NCI-H526 (cell line): Measurements from ENCODE around the gene GFRA1.
A peak's percentile ranks its signal among the peaks of the same experiment; 100 is the strongest.

Experiments
- DNase-seq, 2 experiments: peaks; one replicate each; lab custom pipeline; 2025; lab: John Stamatoyannopoulos, UW

GFRA1 gene

GRCh38 chr10:116272440-116273283 is at the start of gene GFRA1:
GFRA1 (minus strand) TSS chr10:116273206; CDS start chr10:116272029, 1,177 bp downstream.
- no peak for DNase-seq

GRCh38 chr10:116316503-116316902 is 43.5 kb upstream of the GFRA1 start:
- DNase-seq, result no peak

- DNase-seq, result no peak
Observed at GRCh38 chr10:116312548-116312947, 39.5 kb upstream of the GFRA1 start.

GRCh38 chr10:116311706-116312490 is 38.9 kb upstream of the GFRA1 start:
- no peak for DNase-seq

- DNase-seq, result no peak
Observed at GRCh38 chr10:116311016-116311415, 38.0 kb upstream of the GFRA1 start.

GRCh38 chr10:116307455-116307854 is 34.4 kb upstream of the GFRA1 start:
- no peak for DNase-seq

GRCh38 chr10:116306847-116307246 is 33.8 kb upstream of the GFRA1 start:
- no peak for DNase-seq

- DNase-seq, result no peak
Observed at GRCh38 chr10:116304923-116305322, 31.9 kb upstream of the GFRA1 start.

GRCh38 chr10:116300542-116300941 is 27.5 kb upstream of the GFRA1 start:
- no peak for DNase-seq

GRCh38 chr10:116298586-116298985 is 25.6 kb upstream of the GFRA1 start:
- no peak for DNase-seq

- no peak for DNase-seq
Observed at GRCh38 chr10:116296291-116296721, 23.3 kb upstream of the GFRA1 start.

- no peak for DNase-seq
Observed at GRCh38 chr10:116292493-116292892, 19.5 kb upstream of the GFRA1 start.

- DNase-seq, result no peak
Observed at GRCh38 chr10:116289652-116290051, 16.6 kb upstream of the GFRA1 start.

- peak; percentile 5 to 53 for DNase-seq
Observed at GRCh38 chr10:116287906-116288501, 15.0 kb upstream of the GFRA1 start.

GRCh38 chr10:116286626-116287200 is 13.7 kb upstream of the GFRA1 start:
- DNase-seq, result no peak

- no peak for DNase-seq
Observed at GRCh38 chr10:116281775-116282174, 8.8 kb upstream of the GFRA1 start.

GRCh38 chr10:116278846-116279245 is 5.8 kb upstream of the GFRA1 start:
- DNase-seq, result no peak

GRCh38 chr10:116276981-116277380 is 4.0 kb upstream of the GFRA1 start:
- DNase-seq, result no peak

GRCh38 chr10:116274064-116274904 is 1.3 kb upstream of the GFRA1 start:
- peak in 1 of 2 experiments; percentile 6 for DNase-seq

GRCh38 chr10:116271593-116272439 is 1.2 kb downstream of the GFRA1 start:
- no peak for DNase-seq
